SK-N-SH (cell line): ENCODE results near the gene SIRT3. TPM values are rescaled to one million over a fixed set of nuclear protein-coding genes. Genes with fewer than 3 reads are reported as not detected.

Experiments used
- CTCF ChIA-PET: fragments of 300-600, 350-600 bp; formaldehyde crosslinking; extraction: SDS; loops from one replicate; lab custom pipeline; 2021; lab: Yijun Ruan, JAX
- POLR2A ChIA-PET: fragments of 350-600 bp; sonication (Branson Sonifier 250); formaldehyde crosslinking; extraction: SDS; loops from one replicate; lab custom pipeline; 2020; ENCODE audit warnings: antibody characterized with exemption, inconsistent platforms; lab: Yijun Ruan, JAX
- DNase-seq: peaks from one replicate; pipeline ENCODE4 v3.0.0; 2012
- H2AFZ ChIP-seq: fragments of 200-600 bp; sonication (generic); 2 replicates; pipeline ENCODE4 v1.8.1; 2016; ENCODE audit warnings: antibody characterized with exemption, mild to moderate bottlenecking, low read depth
- H3F3A ChIP-seq: fragments of 200-600 bp; sonication (generic); replicated peaks from 2 replicates; pipeline ENCODE3; 2016; ENCODE audit warnings: antibody characterized with exemption, mild to moderate bottlenecking; ENCODE audit not compliant: insufficient read depth
- H3K27ac ChIP-seq, 2 experiments: fragments of 200-500 bp in 1 of 2; fragments of 200-600 bp in 1 of 2; sonication (Bioruptor generic) in 1 of 2; sonication (generic), shearing (Covaris generic) in 1 of 2; 2 replicates each; pipeline versions ENCODE4 v1.5.1 to v1.6.1; 2014 to 2016; ENCODE audit warnings: low read depth in 2 of 2, inconsistent platforms in 1 of 2, low read length in 1 of 2, mild to moderate bottlenecking in 1 of 2, mixed read lengths in 1 of 2
- H3K27me3 ChIP-seq: fragments of 200-600 bp; sonication (generic), shearing (Covaris generic); 2 replicates; pipeline ENCODE4 v1.6.1; 2016; ENCODE audit warnings: mixed run types; ENCODE audit not compliant: insufficient read depth
- H3K36me3 ChIP-seq, 2 experiments: fragments of 200-500 bp in 1 of 2; fragments of 200-600 bp in 1 of 2; sonication (Bioruptor generic) in 1 of 2; sonication (generic) in 1 of 2; replicated peaks in 1 of 2; 2 replicates each; pipeline versions ENCODE3 to v1.5.1; 2014 to 2016; ENCODE audit warnings: low read length in 1 of 2, mild to moderate bottlenecking in 1 of 2; ENCODE audit not compliant: insufficient read depth in 2 of 2, control insufficient read depth in 1 of 2
- H3K4me1 ChIP-seq, 2 experiments: fragments of 200-500 bp in 1 of 2; fragments of 200-600 bp in 1 of 2; sonication (Bioruptor generic) in 1 of 2; sonication (generic), shearing (Covaris generic) in 1 of 2; 2 replicates each; pipeline versions ENCODE4 v1.5.1 to v1.6.1; 2014 to 2016; ENCODE audit warnings: low read depth in 1 of 2, low read length in 1 of 2, mixed run types in 1 of 2; ENCODE audit not compliant: insufficient read depth in 2 of 2, control insufficient read depth in 1 of 2
- H3K4me2 ChIP-seq: fragments of 200-600 bp; sonication (generic), shearing (Covaris generic); 2 replicates; pipeline ENCODE4 v1.6.1; 2017; ENCODE audit warnings: mixed run types
- H3K4me3 ChIP-seq, 2 experiments: fragments of 200-500 bp in 1 of 2; fragments of 200-600 bp in 1 of 2; sonication (Bioruptor generic) in 1 of 2; sonication (generic), shearing (Covaris generic) in 1 of 2; 2 replicates each; pipeline versions ENCODE4 v1.5.1 to v1.8.1; 2014 to 2016; ENCODE audit warnings: low read depth in 2 of 2, inconsistent platforms in 1 of 2, low read length in 1 of 2, mild to moderate bottlenecking in 1 of 2, mixed read lengths in 1 of 2, moderate library complexity in 1 of 2
- H3K79me2 ChIP-seq: fragments of 200-600 bp; sonication (generic); 2 replicates; pipeline ENCODE4 v1.8.1; 2017; ENCODE audit warnings: mild to moderate bottlenecking; ENCODE audit not compliant: insufficient read depth
- H3K9ac ChIP-seq: fragments of 200-600 bp; sonication (generic); 2 replicates; pipeline ENCODE4 v1.6.1; 2017; ENCODE audit warnings: mixed run types
- H3K9me2 ChIP-seq: fragments of 200-600 bp; sonication (generic); 2 replicates; pipeline ENCODE4 v1.6.1; 2017; ENCODE audit warnings: mixed run types
- H3K9me3 ChIP-seq: fragments of 200-600 bp; sonication (generic); 2 replicates; pipeline ENCODE4 v1.6.1; 2017; ENCODE audit warnings: mixed run types, mild to moderate bottlenecking, moderate library complexity
- H4K20me1 ChIP-seq: fragments of 200-600 bp; sonication (generic); 2 replicates; pipeline ENCODE4 v1.6.1; 2017; ENCODE audit warnings: mild to moderate bottlenecking, mixed run types; ENCODE audit not compliant: insufficient read depth
- CHD2 ChIP-seq: fragments of 150-350 bp; IDR thresholded peaks from 2 replicates; pipeline ENCODE4 v1.6.1; 2018; ENCODE audit warnings: low read length; ENCODE audit not compliant: partially characterized antibody
- ELF1 ChIP-seq: IDR thresholded peaks from 2 replicates; pipeline ENCODE4 v1.4.0; 2012
- EP300 ChIP-seq, 2 experiments: IDR thresholded peaks; 2 replicates each; pipeline versions ENCODE4 v1.4.0 to v1.6.1; 2012; ENCODE audit warnings: borderline replicate concordance in 1 of 2, low read depth in 1 of 2, low read length in 1 of 2
- EZH2phosphoT487 ChIP-seq: fragments of 200-600 bp; sonication (generic); IDR thresholded peaks from 2 replicates; pipeline ENCODE4 v1.6.1; 2017; ENCODE audit warnings: low read depth, mixed run types, mild to moderate bottlenecking, antibody characterized with exemption, moderate library complexity, borderline replicate concordance
- FOSL2 ChIP-seq: IDR thresholded peaks from 2 replicates; pipeline ENCODE4 v1.4.0; 2012; ENCODE audit warnings: low read depth, mild to moderate bottlenecking, moderate library complexity, borderline replicate concordance
- FOXJ3 ChIP-seq: sonication (generic); formaldehyde crosslinking; IDR thresholded peaks from 2 replicates; pipeline ENCODE4 v1.5.1; 2020; ENCODE audit warnings: mild to moderate bottlenecking, missing genetic modification reagents
- FOXM1 ChIP-seq: IDR thresholded peaks from 2 replicates; pipeline ENCODE4 v1.4.0; 2012; ENCODE audit warnings: low read depth, mild to moderate bottlenecking
- GATA2 ChIP-seq: sonication (generic); formaldehyde crosslinking; IDR thresholded peaks from 2 replicates; pipeline ENCODE4 v1.5.0; 2020; ENCODE audit warnings: mild to moderate bottlenecking, missing genetic modification reagents
- MEF2A ChIP-seq: IDR thresholded peaks from 2 replicates; pipeline ENCODE4 v1.4.0; 2012; ENCODE audit warnings: low read depth, borderline replicate concordance
- MXI1 ChIP-seq: IDR thresholded peaks from 2 replicates; pipeline ENCODE4 v1.6.1; 2012; ENCODE audit warnings: mild to moderate bottlenecking, low read depth, low read length, improper control_type of control experiment
- NRF1 ChIP-seq: IDR thresholded peaks from 2 replicates; pipeline ENCODE4 v1.6.1; 2012; ENCODE audit warnings: low read depth, mild to moderate bottlenecking, low read length
- RAD21 ChIP-seq: IDR thresholded peaks from 2 replicates; pipeline ENCODE4 v1.6.1; 2012; ENCODE audit warnings: mild to moderate bottlenecking, low read length
- RCOR1 ChIP-seq: fragments of 150-350 bp; IDR thresholded peaks from 2 replicates; pipeline ENCODE4 v1.6.1; 2017; ENCODE audit warnings: antibody characterized with exemption, low read length
- RFX5 ChIP-seq: IDR thresholded peaks from 2 replicates; pipeline ENCODE4 v1.6.1; 2012; ENCODE audit warnings: mild to moderate bottlenecking, improper control_type of control experiment, low read length
- SIN3A ChIP-seq: IDR thresholded peaks from 2 replicates; pipeline ENCODE4 v1.6.1; 2012; ENCODE audit warnings: low read depth, mild to moderate bottlenecking, low read length, moderate library complexity, borderline replicate concordance
- SMC3 ChIP-seq: IDR thresholded peaks from 2 replicates; pipeline ENCODE4 v1.6.1; 2012; ENCODE audit warnings: low read depth, low read length, improper control_type of control experiment
- TAF1 ChIP-seq: IDR thresholded peaks from 2 replicates; pipeline ENCODE4 v1.6.1; 2012; ENCODE audit warnings: low read depth, mild to moderate bottlenecking, low read length, moderate library complexity, borderline replicate concordance
- TCF12 ChIP-seq: IDR thresholded peaks from 2 replicates; pipeline ENCODE4 v1.4.0; 2012
- TEAD4 ChIP-seq: IDR thresholded peaks from 2 replicates; pipeline ENCODE4 v1.4.0; 2012; ENCODE audit warnings: mild to moderate bottlenecking, borderline replicate concordance; ENCODE audit not compliant: insufficient read depth
- YY1 ChIP-seq: IDR thresholded peaks from 2 replicates; pipeline ENCODE4 v1.4.0; 2012; ENCODE audit warnings: low read depth, mild to moderate bottlenecking
- WGBS: methylation state at CpG from one replicate; pipeline ENCODE4 v1.1.6; 2017; ENCODE audit warnings: low lambda C conversion rate; 5-methylcytosine and 5-hydroxymethylcytosine counted together
- polyA plus RNA-seq, 3 experiments: library from polyadenylated mRNA; depleted of rRNA; stranded (reverse); fragments of >200 nt; gene quantifications; 2 replicates each; pipeline ENCODE4 v1.2.3, GENCODE V29; 2012
- TF ChIP-seq, protein P1 (sequence below): IDR thresholded peaks from 2 replicates; pipeline ENCODE4 v1.6.1; 2012; ENCODE audit warnings: mild to moderate bottlenecking, low read depth, low read length, moderate library complexity
- TF ChIP-seq, protein P2 (sequence below): IDR thresholded peaks from 2 replicates; pipeline ENCODE4 v1.4.0; 2012; ENCODE audit warnings: low read depth, borderline replicate concordance
- TF ChIP-seq, protein P3 (sequence below): fragments of 150-350 bp; IDR thresholded peaks from 2 replicates; pipeline ENCODE4 v1.6.1; 2016; ENCODE audit warnings: mild to moderate bottlenecking, low read depth, low read length
- TF ChIP-seq, protein P4 (sequence below): fragments of 150-350 bp; IDR thresholded peaks from 2 replicates; pipeline ENCODE4 v1.6.1; 2017; ENCODE audit warnings: antibody characterized with exemption, low read length, low read depth, borderline replicate concordance
- TF ChIP-seq, protein P5 (sequence below): IDR thresholded peaks from 2 replicates; pipeline ENCODE4 v1.4.0; 2012; ENCODE audit warnings: low read depth

The SIRT3 gene
- polyA plus RNA-seq (2012; rRNA removed) = 34.4 and 40.1 TPM in 2 replicates
- polyA plus RNA-seq (2012; cell fraction: cytosol; rRNA removed) = 16.1 and 20.4 TPM in 2 replicates
- polyA plus RNA-seq (2012; cell fraction: nucleus; rRNA removed) = 94.1 and 124 TPM in 2 replicates

DNA sequence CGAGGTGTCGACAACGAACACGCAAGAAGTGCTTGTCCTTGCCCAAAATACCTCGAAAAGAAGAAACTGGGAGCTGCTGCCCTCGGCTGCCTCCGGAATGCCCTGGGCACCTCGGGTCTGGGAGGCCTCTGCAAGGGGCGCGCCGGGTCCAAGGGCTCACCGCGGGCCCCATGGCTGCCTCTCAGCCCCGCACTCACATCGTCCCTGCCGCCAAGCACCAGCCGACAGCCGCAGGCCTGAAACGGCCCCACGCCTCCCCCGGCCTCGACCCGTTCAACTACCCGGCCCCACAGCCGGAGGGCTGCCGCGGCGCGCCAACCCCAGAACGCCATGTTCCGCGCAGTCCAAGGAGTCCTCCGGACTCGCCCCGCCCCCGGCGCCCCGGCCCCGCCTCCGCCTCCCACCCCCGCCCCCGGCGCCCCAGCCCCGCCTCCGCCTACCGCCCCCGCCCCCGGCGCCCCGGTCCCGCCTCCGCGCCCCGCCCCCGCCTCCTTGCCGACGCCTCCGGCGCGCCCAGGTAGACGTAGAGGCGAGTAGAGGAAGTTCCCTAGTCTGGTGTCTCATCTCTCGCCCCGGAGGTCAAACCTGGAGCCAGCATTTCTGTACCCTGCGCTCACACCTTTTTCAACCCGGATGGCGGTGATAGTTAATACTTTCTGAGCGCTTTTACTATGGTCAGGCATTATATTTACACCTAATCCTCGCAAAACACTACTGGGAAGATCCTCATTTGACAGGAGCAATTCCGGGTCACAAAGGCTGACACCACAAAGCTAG lies at the start of gene SIRT3:
Gene SIRT3 (minus strand): TSS at position 346 of the 777 bp plus-strand sequence. CDS start 14 bp downstream, at position 332.
- ChIA-PET CTCF (interaction anchor here (1.0 to 3.5 kb wide), 2 partner anchors 14 to 48 kb away, joined by 3 to 17 read pairs; no protein-coding TSS in a partner anchor), POLR2A (interaction anchor here (1.0 kb wide), 2 partner anchors 25 to 29 kb away, joined by 4 read pairs; partner anchors contain the start of genes BET1L and RIC8A)
- Histone ChIP-seq H3K9ac (peak within 1 kb of the TSS; percentile 94), H3K27ac (peak within 1 kb of the TSS; percentile 95 to 97), H3K4me1 (peaks cover 2 to 4% of the 10 kb centered on the region in 2 experiments; a peak in 3 of 4 replicates), H3K4me2 (peak within 1 kb of the TSS; percentile 93), H3K9me2 (no peaks in the 10 kb centered on the region), H3F3A (no peaks in the 10 kb centered on the region), H2AFZ (peak within 1 kb of the TSS; percentile 84), H3K4me3 (peak within 1 kb of the TSS; percentile 93 to 95), H3K79me2 (peaks cover 62% of the 10 kb centered on the region), H3K36me3 (peaks cover 13 to 22% of the 10 kb centered on the region in 2 experiments), H3K9me3 (no peaks in the 10 kb centered on the region), H4K20me1 (no peaks in the 10 kb centered on the region), H3K27me3 (no peaks in the 10 kb centered on the region)
- peak; percentile 99 for DNase-seq
- 1% methylated on average over 12 of the region's 70 CpGs for WGBS
- no peak for TF ChIP-seq TCF12
- TF ChIP-seq, protein P1, sequence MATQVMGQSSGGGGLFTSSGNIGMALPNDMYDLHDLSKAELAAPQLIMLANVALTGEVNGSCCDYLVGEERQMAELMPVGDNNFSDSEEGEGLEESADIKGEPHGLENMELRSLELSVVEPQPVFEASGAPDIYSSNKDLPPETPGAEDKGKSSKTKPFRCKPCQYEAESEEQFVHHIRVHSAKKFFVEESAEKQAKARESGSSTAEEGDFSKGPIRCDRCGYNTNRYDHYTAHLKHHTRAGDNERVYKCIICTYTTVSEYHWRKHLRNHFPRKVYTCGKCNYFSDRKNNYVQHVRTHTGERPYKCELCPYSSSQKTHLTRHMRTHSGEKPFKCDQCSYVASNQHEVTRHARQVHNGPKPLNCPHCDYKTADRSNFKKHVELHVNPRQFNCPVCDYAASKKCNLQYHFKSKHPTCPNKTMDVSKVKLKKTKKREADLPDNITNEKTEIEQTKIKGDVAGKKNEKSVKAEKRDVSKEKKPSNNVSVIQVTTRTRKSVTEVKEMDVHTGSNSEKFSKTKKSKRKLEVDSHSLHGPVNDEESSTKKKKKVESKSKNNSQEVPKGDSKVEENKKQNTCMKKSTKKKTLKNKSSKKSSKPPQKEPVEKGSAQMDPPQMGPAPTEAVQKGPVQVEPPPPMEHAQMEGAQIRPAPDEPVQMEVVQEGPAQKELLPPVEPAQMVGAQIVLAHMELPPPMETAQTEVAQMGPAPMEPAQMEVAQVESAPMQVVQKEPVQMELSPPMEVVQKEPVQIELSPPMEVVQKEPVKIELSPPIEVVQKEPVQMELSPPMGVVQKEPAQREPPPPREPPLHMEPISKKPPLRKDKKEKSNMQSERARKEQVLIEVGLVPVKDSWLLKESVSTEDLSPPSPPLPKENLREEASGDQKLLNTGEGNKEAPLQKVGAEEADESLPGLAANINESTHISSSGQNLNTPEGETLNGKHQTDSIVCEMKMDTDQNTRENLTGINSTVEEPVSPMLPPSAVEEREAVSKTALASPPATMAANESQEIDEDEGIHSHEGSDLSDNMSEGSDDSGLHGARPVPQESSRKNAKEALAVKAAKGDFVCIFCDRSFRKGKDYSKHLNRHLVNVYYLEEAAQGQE = no peak
- no peak for TF ChIP-seq MEF2A
- no peak for TF ChIP-seq GATA2 (CRISPR knock-in tag)
- peak; percentile 12; the same call in 1 of the 2 replicates for TF ChIP-seq ELF1
- TF ChIP-seq FOXM1 = no peak
- no peak for TF ChIP-seq NRF1
- no peak for TF ChIP-seq EZH2phosphoT487
- TF ChIP-seq, protein P2, sequence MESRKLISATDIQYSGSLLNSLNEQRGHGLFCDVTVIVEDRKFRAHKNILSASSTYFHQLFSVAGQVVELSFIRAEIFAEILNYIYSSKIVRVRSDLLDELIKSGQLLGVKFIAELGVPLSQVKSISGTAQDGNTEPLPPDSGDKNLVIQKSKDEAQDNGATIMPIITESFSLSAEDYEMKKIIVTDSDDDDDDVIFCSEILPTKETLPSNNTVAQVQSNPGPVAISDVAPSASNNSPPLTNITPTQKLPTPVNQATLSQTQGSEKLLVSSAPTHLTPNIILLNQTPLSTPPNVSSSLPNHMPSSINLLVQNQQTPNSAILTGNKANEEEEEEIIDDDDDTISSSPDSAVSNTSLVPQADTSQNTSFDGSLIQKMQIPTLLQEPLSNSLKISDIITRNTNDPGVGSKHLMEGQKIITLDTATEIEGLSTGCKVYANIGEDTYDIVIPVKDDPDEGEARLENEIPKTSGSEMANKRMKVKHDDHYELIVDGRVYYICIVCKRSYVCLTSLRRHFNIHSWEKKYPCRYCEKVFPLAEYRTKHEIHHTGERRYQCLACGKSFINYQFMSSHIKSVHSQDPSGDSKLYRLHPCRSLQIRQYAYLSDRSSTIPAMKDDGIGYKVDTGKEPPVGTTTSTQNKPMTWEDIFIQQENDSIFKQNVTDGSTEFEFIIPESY = no peak
- TF ChIP-seq FOSL2 = no peak
- TF ChIP-seq MXI1 = peak; percentile 60
- TF ChIP-seq RAD21 = no peak
- TF ChIP-seq, protein P3, sequence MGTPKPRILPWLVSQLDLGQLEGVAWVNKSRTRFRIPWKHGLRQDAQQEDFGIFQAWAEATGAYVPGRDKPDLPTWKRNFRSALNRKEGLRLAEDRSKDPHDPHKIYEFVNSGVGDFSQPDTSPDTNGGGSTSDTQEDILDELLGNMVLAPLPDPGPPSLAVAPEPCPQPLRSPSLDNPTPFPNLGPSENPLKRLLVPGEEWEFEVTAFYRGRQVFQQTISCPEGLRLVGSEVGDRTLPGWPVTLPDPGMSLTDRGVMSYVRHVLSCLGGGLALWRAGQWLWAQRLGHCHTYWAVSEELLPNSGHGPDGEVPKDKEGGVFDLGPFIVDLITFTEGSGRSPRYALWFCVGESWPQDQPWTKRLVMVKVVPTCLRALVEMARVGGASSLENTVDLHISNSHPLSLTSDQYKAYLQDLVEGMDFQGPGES = no peak
- peak; percentile 79; the same call in 1 of the 2 replicates for TF ChIP-seq TAF1
- TF ChIP-seq FOXJ3 (CRISPR knock-in tag) = no peak
- no peak for TF ChIP-seq EP300 (IDR thresholded peaks at IDR 0.05; ENCODE audit: borderline replicate concordance in 1 of 2, low read depth in 1 of 2, low read length in 1 of 2)
- TF ChIP-seq, protein P4, sequence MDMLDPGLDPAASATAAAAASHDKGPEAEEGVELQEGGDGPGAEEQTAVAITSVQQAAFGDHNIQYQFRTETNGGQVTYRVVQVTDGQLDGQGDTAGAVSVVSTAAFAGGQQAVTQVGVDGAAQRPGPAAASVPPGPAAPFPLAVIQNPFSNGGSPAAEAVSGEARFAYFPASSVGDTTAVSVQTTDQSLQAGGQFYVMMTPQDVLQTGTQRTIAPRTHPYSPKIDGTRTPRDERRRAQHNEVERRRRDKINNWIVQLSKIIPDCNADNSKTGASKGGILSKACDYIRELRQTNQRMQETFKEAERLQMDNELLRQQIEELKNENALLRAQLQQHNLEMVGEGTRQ = no peak
- TF ChIP-seq RCOR1 = no peak
- TF ChIP-seq CHD2 = no peak
- TF ChIP-seq TEAD4 = no peak
- peak; percentile 83 for TF ChIP-seq YY1
- no peak for TF ChIP-seq SMC3
- no peak for TF ChIP-seq RFX5
- TF ChIP-seq SIN3A = no peak
- TF ChIP-seq, protein P5, sequence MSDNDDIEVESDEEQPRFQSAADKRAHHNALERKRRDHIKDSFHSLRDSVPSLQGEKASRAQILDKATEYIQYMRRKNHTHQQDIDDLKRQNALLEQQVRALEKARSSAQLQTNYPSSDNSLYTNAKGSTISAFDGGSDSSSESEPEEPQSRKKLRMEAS = no peak
